H1 (cell line): ENCODE measurements around the gene GNLY. TPM values are rescaled to one million over a fixed set of nuclear protein-coding genes. Genes with fewer than 3 reads are reported as not detected.

Experiments
- CTCF ChIA-PET: fragments of 300-600 bp; sonication (Branson Sonifier 250); formaldehyde crosslinking; loops from one replicate; lab custom pipeline; 2021; ENCODE audit not compliant: partially characterized antibody; lab: Charles Lee
- POLR2A ChIA-PET: fragments of 300-600 bp; sonication (Branson Sonifier 250); formaldehyde crosslinking; loops from one replicate; lab custom pipeline; 2021; ENCODE audit warnings: inconsistent platforms; ENCODE audit not compliant: partially characterized antibody; lab: Charles Lee
- DNase-seq, 2 experiments: peaks; one replicate each; pipeline versions ENCODE4 v3.0.0 to v3.0.0-alpha.2; 2010 to 2022; ENCODE audit warnings: low spot score in 2 of 2, low read depth in 1 of 2, mixed read lengths in 1 of 2
- FAIRE-seq: peaks from 2 replicates; lab custom pipeline; 2011; peaks lifted over from hg19 to GRCh38; lab: Jason Lieb, UNC
- H2AFZ ChIP-seq: 2 replicates; pipeline ENCODE4 v1.8.1; 2012; ENCODE audit warnings: low read length, inconsistent platforms
- H2AK5ac ChIP-seq: 2 replicates; pipeline ENCODE4 v1.6.1; 2013; ENCODE audit warnings: low read depth, low read length
- H2BK120ac ChIP-seq: replicated peaks from 2 replicates; pipeline ENCODE3; 2013; ENCODE audit warnings: low read depth, low read length, inconsistent platforms
- H2BK12ac ChIP-seq: 2 replicates; pipeline ENCODE4 v1.6.1; 2013; ENCODE audit warnings: low read depth, low read length
- H2BK15ac ChIP-seq: 2 replicates; pipeline ENCODE4 v1.6.1; 2013; ENCODE audit warnings: low read length
- H2BK20ac ChIP-seq: 2 replicates; pipeline ENCODE4 v1.6.1; 2013; ENCODE audit warnings: low read length
- H2BK5ac ChIP-seq: 2 replicates; pipeline ENCODE4 v1.6.1; 2013; ENCODE audit warnings: low read depth, low read length
- H3K14ac ChIP-seq: 2 replicates; pipeline ENCODE4 v1.6.1; 2013; ENCODE audit warnings: inconsistent platforms; ENCODE audit not compliant: insufficient read length
- H3K18ac ChIP-seq: 2 replicates; pipeline ENCODE4 v1.6.1; 2013; ENCODE audit warnings: low read length; ENCODE audit errors: extremely low read depth
- H3K23ac ChIP-seq: 2 replicates; pipeline ENCODE4 v1.6.1; 2013; ENCODE audit warnings: inconsistent platforms; ENCODE audit not compliant: insufficient read length
- H3K23me2 ChIP-seq: 2 replicates; pipeline ENCODE4 v1.6.1; 2013; ENCODE audit warnings: low read depth, low read length
- H3K27ac ChIP-seq: 2 replicates; pipeline ENCODE4 v1.6.1; 2011; ENCODE audit warnings: low read depth, low read length, inconsistent platforms
- H3K27me3 ChIP-seq, 4 experiments: replicated peaks in 1 of 4; 1 replicate in 1 of 4; 2 replicates in 3 of 4; pipeline versions ENCODE4 v1.6.1 to v1.8.1; 2011 to 2013; ENCODE audit warnings: low read length in 3 of 4, mild to moderate bottlenecking in 3 of 4, inconsistent platforms in 2 of 4, mixed read lengths in 2 of 4, moderate library complexity in 1 of 4; ENCODE audit not compliant: control insufficient read depth in 3 of 4, insufficient read depth in 3 of 4; ENCODE audit errors: extremely low read depth in 1 of 4
- H3K36me3 ChIP-seq, 4 experiments: 2 replicates each; pipeline versions ENCODE4 v1.6.1 to v1.8.1; 2011 to 2013; ENCODE audit warnings: mild to moderate bottlenecking in 4 of 4, low read length in 3 of 4, moderate library complexity in 2 of 4, control low read depth in 1 of 4, inconsistent platforms in 1 of 4; ENCODE audit not compliant: insufficient read depth in 4 of 4, control insufficient read depth in 2 of 4
- H3K4ac ChIP-seq: replicated peaks from 2 replicates; pipeline ENCODE3; 2013; ENCODE audit warnings: low read length, low read depth, mixed read lengths, inconsistent platforms; ENCODE audit not compliant: insufficient read length
- H3K4me1 ChIP-seq, 4 experiments: replicated peaks in 1 of 4; 1 replicate in 1 of 4; 2 replicates in 3 of 4; pipeline versions ENCODE4 v1.6.1 to v1.8.1; 2011 to 2013; ENCODE audit warnings: low read length in 3 of 4, inconsistent platforms in 2 of 4, mixed read lengths in 1 of 4; ENCODE audit not compliant: insufficient read depth in 4 of 4, control insufficient read depth in 3 of 4
- H3K4me2 ChIP-seq, 2 experiments: 2 replicates each; pipeline versions ENCODE4 v1.6.1 to v1.8.1; 2011 to 2013; ENCODE audit warnings: low read depth in 2 of 2, low read length in 2 of 2, control low read depth in 1 of 2, inconsistent platforms in 1 of 2, mild to moderate bottlenecking in 1 of 2; ENCODE audit not compliant: insufficient read depth in 1 of 2
- H3K4me3 ChIP-seq, 4 experiments: fragments of 200-600, 300-600 bp in 1 of 4; sonication (generic), shearing (Covaris generic), sonication (Bioruptor Twin) in 1 of 4; 2 replicates each; pipeline versions ENCODE4 v1.5.1 to v1.8.1; 2011 to 2016; ENCODE audit warnings: low read length in 4 of 4, low read depth in 3 of 4, control low read depth in 2 of 4, inconsistent platforms in 2 of 4, mild to moderate bottlenecking in 2 of 4, mixed read lengths in 1 of 4, moderate library complexity in 1 of 4; ENCODE audit not compliant: insufficient read depth in 2 of 4; ENCODE audit errors: extremely low read depth in 1 of 4
- H3K56ac ChIP-seq: replicated peaks from 2 replicates; pipeline ENCODE3; 2013; ENCODE audit warnings: low read depth, mild to moderate bottlenecking, mixed read lengths, low read length, inconsistent platforms; ENCODE audit not compliant: insufficient read length
- H3K79me1 ChIP-seq: 2 replicates; pipeline ENCODE4 v1.6.1; 2013; ENCODE audit warnings: low read depth, low read length, control low read depth
- H3K79me2 ChIP-seq, 2 experiments: 2 replicates each; pipeline versions ENCODE4 v1.6.1 to v1.8.1; 2012 to 2013; ENCODE audit warnings: low read length in 2 of 2, mild to moderate bottlenecking in 2 of 2, inconsistent platforms in 1 of 2; ENCODE audit not compliant: insufficient read depth in 2 of 2, control insufficient read depth in 1 of 2
- H3K9ac ChIP-seq, 4 experiments: replicated peaks in 1 of 4; 1 replicate in 1 of 4; 2 replicates in 3 of 4; pipeline versions ENCODE4 v1.6.1 to v1.8.1; 2011 to 2013; ENCODE audit warnings: low read depth in 3 of 4, low read length in 3 of 4, control low read depth in 2 of 4, mild to moderate bottlenecking in 2 of 4, moderate library complexity in 2 of 4, inconsistent platforms in 1 of 4; ENCODE audit errors: extremely low read depth in 1 of 4
- H3K9me3 ChIP-seq, 2 experiments: 2 replicates each; pipeline versions ENCODE4 v1.6.1 to v1.8.1; 2012 to 2013; ENCODE audit warnings: mild to moderate bottlenecking in 2 of 2, moderate library complexity in 2 of 2, control low read depth in 1 of 2, inconsistent platforms in 1 of 2, low read depth in 1 of 2, low read length in 1 of 2, mixed read lengths in 1 of 2; ENCODE audit not compliant: insufficient read depth in 2 of 2
- H4K20me1 ChIP-seq, 2 experiments: replicated peaks in 1 of 2; 2 replicates each; pipeline versions ENCODE3 to v1.8.1; 2011 to 2013; ENCODE audit warnings: inconsistent platforms in 2 of 2, low read length in 2 of 2, mild to moderate bottlenecking in 1 of 2; ENCODE audit not compliant: insufficient read depth in 2 of 2, control insufficient read depth in 1 of 2
- H4K5ac ChIP-seq: 2 replicates; pipeline ENCODE4 v1.6.1; 2013; ENCODE audit warnings: low read length, low read depth, mixed read lengths, inconsistent platforms; ENCODE audit not compliant: insufficient read length
- H4K8ac ChIP-seq: 2 replicates; pipeline ENCODE4 v1.8.0; 2013; ENCODE audit warnings: mild to moderate bottlenecking, moderate library complexity, low read length, inconsistent platforms; ENCODE audit not compliant: insufficient read depth; ENCODE audit errors: extremely low read depth
- H4K91ac ChIP-seq: replicated peaks from 2 replicates; pipeline ENCODE3; 2013; ENCODE audit warnings: low read length, mixed read lengths, inconsistent platforms; ENCODE audit not compliant: insufficient read length
- BCL11A ChIP-seq, 2 experiments: IDR thresholded peaks; one replicate each; pipeline ENCODE4 v1.6.1; 2011; ENCODE audit warnings: low read depth in 2 of 2, low read length in 2 of 2, mild to moderate bottlenecking in 2 of 2
- CREB1 ChIP-seq: IDR thresholded peaks from 2 replicates; pipeline ENCODE4 v1.6.1; 2012; ENCODE audit warnings: inconsistent platforms
- GABPA ChIP-seq: IDR thresholded peaks from 2 replicates; pipeline ENCODE4 v1.6.1; 2011; ENCODE audit warnings: mild to moderate bottlenecking, low read length, moderate library complexity, borderline replicate concordance; ENCODE audit not compliant: insufficient read depth
- KDM4A ChIP-seq: IDR thresholded peaks from one replicate; pipeline ENCODE4 v1.7.1; 2012; ENCODE audit warnings: low read depth, mild to moderate bottlenecking, moderate library complexity, low read length, inconsistent platforms; ENCODE audit not compliant: severe bottlenecking
- RBBP5 ChIP-seq: IDR thresholded peaks from 2 replicates; pipeline ENCODE4 v1.7.1; 2012; ENCODE audit warnings: low read depth, mild to moderate bottlenecking, inconsistent platforms, low read length, moderate library complexity, borderline replicate concordance
- RNF2 ChIP-seq: fragments of 200-900, 300-1000 bp; sonication (generic); IDR thresholded peaks from 2 replicates; pipeline ENCODE4 v1.7.1; 2016; ENCODE audit warnings: borderline replicate concordance, low read depth, mild to moderate bottlenecking, antibody characterized with exemption, low read length; ENCODE audit not compliant: poor library complexity, severe bottlenecking; ENCODE audit errors: missing control alignments
- RXRA ChIP-seq: IDR thresholded peaks from 2 replicates; pipeline ENCODE4 v1.6.1; 2011; ENCODE audit warnings: low read depth, mild to moderate bottlenecking, low read length, moderate library complexity; ENCODE audit not compliant: insufficient read depth
- SAP30 ChIP-seq: fragments of 300-600 bp; sonication (generic); IDR thresholded peaks from 2 replicates; pipeline ENCODE4 v1.7.1; 2012; ENCODE audit warnings: low read length, moderate library complexity, mild to moderate bottlenecking, inconsistent platforms; ENCODE audit not compliant: insufficient read depth, insufficient replicate concordance
- SIN3A ChIP-seq, 2 experiments: IDR thresholded peaks in 1 of 2; conservative IDR thresholded peaks in 1 of 2; 2 replicates each; pipeline ENCODE4 v1.6.1; 2011 to 2012; ENCODE audit warnings: low read length in 2 of 2, improper control_type of control experiment in 1 of 2, low read depth in 1 of 2, mild to moderate bottlenecking in 1 of 2
- SIRT6 ChIP-seq: IDR thresholded peaks from one replicate; pipeline ENCODE4 v1.7.1; 2012; ENCODE audit warnings: low read length, inconsistent platforms
- SIX5 ChIP-seq: IDR thresholded peaks from 2 replicates; pipeline ENCODE4 v1.6.1; 2011; ENCODE audit warnings: mild to moderate bottlenecking, low read depth, low read length
- SP2 ChIP-seq: IDR thresholded peaks from 2 replicates; pipeline ENCODE4 v1.6.1; 2012; ENCODE audit warnings: mild to moderate bottlenecking, low read length, inconsistent platforms
- SRF ChIP-seq: IDR thresholded peaks from 2 replicates; pipeline ENCODE4 v1.6.1; 2011; ENCODE audit warnings: mild to moderate bottlenecking, low read depth, low read length, moderate library complexity
- SUZ12 ChIP-seq: fragments of 200-600 bp; sonication (generic); IDR thresholded peaks from 2 replicates; pipeline ENCODE4 v1.6.1; 2012; ENCODE audit warnings: mild to moderate bottlenecking, inconsistent platforms, low read length, moderate library complexity, mixed read lengths
- WGBS, 2 experiments: shearing (Covaris generic) in 1 of 2; methylation state at CpG; one replicate each; pipeline versions ENCODE4 v1.1.6 to v1.1.7; 2013 to 2015; ENCODE audit warnings: low lambda C conversion rate in 2 of 2, mixed read lengths in 2 of 2, inconsistent platforms in 1 of 2, low coverage in 1 of 2, missing lambda C conversion rate in 1 of 2; ENCODE audit not compliant: insufficient replicate concordance in 2 of 2, insufficient coverage in 1 of 2, insufficient read length in 1 of 2; ENCODE audit errors: extremely low coverage in 1 of 2, missing lambda C conversion rate in 1 of 2; 5-methylcytosine and 5-hydroxymethylcytosine counted together
- polyA plus RNA-seq, 7 experiments: library from polyadenylated mRNA; depleted of rRNA in 3 of 7; stranded (reverse) in 5 of 7; unstranded in 2 of 7; fragments of >200 nt in 5 of 7; fragments of 200-250 nt in 2 of 7; gene quantifications; 1 replicate in 5 of 7; 2 replicates in 1 of 7; 4 replicates in 1 of 7; pipeline versions ENCODE4 v1.2.1 to v1.2.3, GENCODE V29; 2011 to 2013; ENCODE audit warnings: missing spikeins in 2 of 7, mixed read lengths in 2 of 7
- total RNA-seq: library from RNA; stranded (reverse); fragmentation: NEBNext Ultra II Directional; extraction: Animal tissue kit (Norgen Biotek cat#: 25700); gene quantifications from 2 replicates; pipeline ENCODE4 v1.2.1, GENCODE V29; 2021

GNLY gene
- total and polyA plus RNA-seq, 2 of the 8 experiments (the other 6 are each of a cell fraction or from before 2014, with no cell fraction given), result 0.03 TPM; not detected in 1

GRCh38 chr2:85650456-85650855 is 43.7 kb upstream of the GNLY start:
- H3K18ac ChIP-seq, result no peak overlapping the region
- no peak overlapping the region for H3K27ac ChIP-seq
- no peak overlapping the region for H3K56ac ChIP-seq
- H4K8ac ChIP-seq, result no peak overlapping the region
- H2BK15ac ChIP-seq, result no peak overlapping the region
- no peak overlapping the region for H2BK5ac ChIP-seq
- H3K36me3 ChIP-seq, result peaks cover 23 to 73% (median 51%) of the 10 kb centered on the region in 4 experiments
- no peak for TF ChIP-seq RBBP5
- no peak for TF ChIP-seq SP2
- no peak for TF ChIP-seq SRF
- TF ChIP-seq RXRA, result no peak
- no peak for TF ChIP-seq SIRT6
- no peak for TF ChIP-seq SIX5
- no peak for TF ChIP-seq BCL11A (IDR thresholded peaks at IDR 0.05; ENCODE audit: low read depth in 2 of 2, low read length in 2 of 2)
- no peak for TF ChIP-seq SUZ12
- TF ChIP-seq RNF2, result no peak
- TF ChIP-seq KDM4A, result no peak
- TF ChIP-seq SIN3A (conservative IDR thresholded peaks at IDR 0.05 in 1 of 2, IDR thresholded peaks at IDR 0.05 in 1 of 2; ENCODE audit: low read depth in 1 of 2, low read length in 2 of 2), result no peak
- no peak for TF ChIP-seq SAP30
- TF ChIP-seq CREB1, result no peak
- no peak for TF ChIP-seq GABPA
- TF ChIP-seq, all 59 proteins: peak for 0
- Histone ChIP-seq H2BK12ac (no peak overlapping the region), H4K5ac (no peak overlapping the region), H2BK20ac (no peak overlapping the region), H3K9ac (no peak overlapping the region), H4K91ac (no peak overlapping the region), H3K14ac (no peak overlapping the region), H3K4me2 (no peak overlapping the region), H3K79me1 (no peaks in the 10 kb centered on the region), H2BK120ac (no peak overlapping the region), H4K20me1 (peaks cover 0 to 2% of the 10 kb centered on the region in 2 experiments), H3K4ac (no peak overlapping the region), H3K79me2 (no peaks in the 10 kb centered on the region), H3K27me3 (no peaks in the 10 kb centered on the region), H2AFZ (no peak overlapping the region), H3K23me2 (0 out of 2 replicates have a peak, but pooled peaks cover 2% of the 10 kb centered on the region), H3K23ac (no peak overlapping the region), H3K4me1 (0 out of 7 replicates have a peak, but pooled peaks cover 0 to 3% (median 0%) of the 10 kb centered on the region in 4 experiments), H2AK5ac (no peak overlapping the region), H3K4me3 (no peak overlapping the region), H3K9me3 (no peaks in the 10 kb centered on the region)
- FAIRE-seq (no peak), DNase-seq (no peak)
- CTCF ChIA-PET, result interaction anchor here (0.8 to 8.4 kb wide), 10 partner anchors 9 to 69 kb away, joined by 3 to 69 read pairs (median 4); no protein-coding TSS in a partner anchor
- POLR2A ChIA-PET, result interaction anchor here (0.9 to 2.0 kb wide), 4 partner anchors 8 to 35 kb away, joined by 3 to 7 read pairs (median 4); partner anchors contain the start of gene USP39
- WGBS, 2 experiments, result 93% methylated on average over 4 of the region's 4 CpGs; no CpG with 5 or more reads in 1 of the 2 experiments
